ENCODE results near the gene LCN15.

The LCN15 gene

GRCh38 chr9:136740971-136741882 is 23.1 kb downstream of the LCN15 start (continued):
- TF ChIP-seq ZNF776 (tag by site-specific recombination; IDR thresholded peaks at IDR 0.05; ENCODE audit: borderline replicate concordance) (no peak), KLF1 (tag by site-specific recombination; IDR thresholded peaks at IDR 0.05) (peak; percentile 72), ZNF366 (tag by site-specific recombination; conservative IDR thresholded peaks at IDR 0.05) (peak; percentile 43; the same call in 1 of the 2 replicates), PATZ1 (tag by site-specific recombination; IDR thresholded peaks at IDR 0.05) (0 out of 2 replicates have a peak, but pooled peaks have one; percentile 9)

- TF ChIP-seq ZNF404 (tag by site-specific recombination; IDR thresholded peaks at IDR 0.05) (no peak), YY1 (tag by site-specific recombination; IDR thresholded peaks at IDR 0.05) (no peak), ZNF792 (tag by site-specific recombination; IDR thresholded peaks at IDR 0.05) (no peak), ZNF354C (tag by site-specific recombination; IDR thresholded peaks at IDR 0.05; ENCODE audit: borderline replicate concordance, low read depth) (no peak), ZNF18 (tag by site-specific recombination; IDR thresholded peaks at IDR 0.05) (no peak), ZNF184 (tag by site-specific recombination; IDR thresholded peaks at IDR 0.05) (no peak), FEZF1 (tag by site-specific recombination; IDR thresholded peaks at IDR 0.05) (no peak), ZNF175 (tag by site-specific recombination; IDR thresholded peaks at IDR 0.05) (no peak), ZNF449 (tag by site-specific recombination; IDR thresholded peaks at IDR 0.05) (no peak), ZBTB10 (tag by site-specific recombination; IDR thresholded peaks at IDR 0.05) (no peak), ZNF561 (tag by site-specific recombination; IDR thresholded peaks at IDR 0.05; ENCODE audit: borderline replicate concordance) (no peak), ZNF621 (tag by site-specific recombination; IDR thresholded peaks at IDR 0.05) (no peak), ZBTB44 (tag by site-specific recombination; IDR thresholded peaks at IDR 0.05) (no peak), ZNF692 (tag by site-specific recombination; IDR thresholded peaks at IDR 0.05) (no peak), ZNF600 (tag by site-specific recombination; IDR thresholded peaks at IDR 0.05) (no peak), ZNF529 (tag by site-specific recombination; IDR thresholded peaks at IDR 0.05; ENCODE audit: insufficient replicate concordance) (no peak), ZNF791 (tag by site-specific recombination; IDR thresholded peaks at IDR 0.05) (no peak), TCF7L2 (IDR thresholded peaks at IDR 0.05; ENCODE audit: borderline replicate concordance, low read depth, low read length) (no peak)
- Histone ChIP-seq H3K36me3 (ENCODE audit: control insufficient read depth in 2 of 2, insufficient read depth in 1 of 2, low read length in 2 of 2) (no peaks in the 10 kb centered on the region), H3K4me1 (ENCODE audit: control insufficient read depth, insufficient read depth, low read length) (no peaks in the 10 kb centered on the region), H3K27ac (ENCODE audit: extremely low read depth, low read depth, low read length) (no peak overlapping the region), H3K4me3 (ENCODE audit: low read depth, low read length) (no peak overlapping the region), H3K9me3 (ENCODE audit: control insufficient read depth, insufficient read depth, low read depth, low read length) (no peaks in the 10 kb centered on the region)
- POLR2A ChIA-PET: interaction anchor here (1.1 to 2.3 kb wide), 2 partner anchors 11 to 12 kb away, joined by 5 to 7 read pairs; no protein-coding TSS in a partner anchor
- CTCF ChIA-PET: interaction anchor here (0.6 to 1.1 kb wide), 2 partner anchors 12 to 38 kb away, joined by 3 read pairs; no protein-coding TSS in a partner anchor
Measured at GRCh38 chr9:136740491-136740890, 23.8 kb downstream of the LCN15 start.

All from HEK293 (cell line).